ENCODE measurements around the gene LDB2.

Gene LDB2

DNA sequence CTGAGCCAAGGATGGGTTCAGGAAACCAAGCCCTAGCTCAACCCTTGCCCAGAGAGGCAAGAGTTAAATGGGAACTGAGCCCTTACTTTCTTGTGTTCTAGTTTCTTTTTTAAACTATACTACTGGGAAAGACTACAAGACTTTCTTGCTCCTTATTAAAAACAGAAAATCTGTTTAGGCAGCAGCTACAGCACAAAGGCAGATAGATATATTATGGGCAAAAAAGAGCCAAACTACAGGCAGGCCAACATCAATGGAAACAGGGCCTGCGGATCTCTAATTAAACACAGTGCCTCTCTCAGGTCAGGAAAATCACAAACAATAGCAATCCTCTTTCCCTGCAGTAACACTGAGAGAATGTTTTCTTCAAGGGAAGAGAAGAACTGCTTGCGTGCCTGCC lies 226.0 kb downstream of the LDB2 start:
- TF ChIP-seq POLR2A (IDR thresholded peaks at IDR 0.05; ENCODE audit: extremely low read depth, insufficient read length) (no peak), MYC (IDR thresholded peaks at IDR 0.05; ENCODE audit: low read depth, low read length) (no peak)
- TF ChIP-seq, protein P1, sequence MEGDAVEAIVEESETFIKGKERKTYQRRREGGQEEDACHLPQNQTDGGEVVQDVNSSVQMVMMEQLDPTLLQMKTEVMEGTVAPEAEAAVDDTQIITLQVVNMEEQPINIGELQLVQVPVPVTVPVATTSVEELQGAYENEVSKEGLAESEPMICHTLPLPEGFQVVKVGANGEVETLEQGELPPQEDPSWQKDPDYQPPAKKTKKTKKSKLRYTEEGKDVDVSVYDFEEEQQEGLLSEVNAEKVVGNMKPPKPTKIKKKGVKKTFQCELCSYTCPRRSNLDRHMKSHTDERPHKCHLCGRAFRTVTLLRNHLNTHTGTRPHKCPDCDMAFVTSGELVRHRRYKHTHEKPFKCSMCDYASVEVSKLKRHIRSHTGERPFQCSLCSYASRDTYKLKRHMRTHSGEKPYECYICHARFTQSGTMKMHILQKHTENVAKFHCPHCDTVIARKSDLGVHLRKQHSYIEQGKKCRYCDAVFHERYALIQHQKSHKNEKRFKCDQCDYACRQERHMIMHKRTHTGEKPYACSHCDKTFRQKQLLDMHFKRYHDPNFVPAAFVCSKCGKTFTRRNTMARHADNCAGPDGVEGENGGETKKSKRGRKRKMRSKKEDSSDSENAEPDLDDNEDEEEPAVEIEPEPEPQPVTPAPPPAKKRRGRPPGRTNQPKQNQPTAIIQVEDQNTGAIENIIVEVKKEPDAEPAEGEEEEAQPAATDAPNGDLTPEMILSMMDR (IDR thresholded peaks at IDR 0.05; ENCODE audit: low read depth, low read length), result no peak
- TF ChIP-seq, protein P2, sequence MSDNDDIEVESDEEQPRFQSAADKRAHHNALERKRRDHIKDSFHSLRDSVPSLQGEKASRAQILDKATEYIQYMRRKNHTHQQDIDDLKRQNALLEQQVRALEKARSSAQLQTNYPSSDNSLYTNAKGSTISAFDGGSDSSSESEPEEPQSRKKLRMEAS (IDR thresholded peaks at IDR 0.05; ENCODE audit: low read depth, low read length), result no peak
- DNase-seq (ENCODE audit: low read depth), result no peak
- no peak overlapping the region for H3K4me3 ChIP-seq (ENCODE audit: low read depth, low read length)

DNA sequence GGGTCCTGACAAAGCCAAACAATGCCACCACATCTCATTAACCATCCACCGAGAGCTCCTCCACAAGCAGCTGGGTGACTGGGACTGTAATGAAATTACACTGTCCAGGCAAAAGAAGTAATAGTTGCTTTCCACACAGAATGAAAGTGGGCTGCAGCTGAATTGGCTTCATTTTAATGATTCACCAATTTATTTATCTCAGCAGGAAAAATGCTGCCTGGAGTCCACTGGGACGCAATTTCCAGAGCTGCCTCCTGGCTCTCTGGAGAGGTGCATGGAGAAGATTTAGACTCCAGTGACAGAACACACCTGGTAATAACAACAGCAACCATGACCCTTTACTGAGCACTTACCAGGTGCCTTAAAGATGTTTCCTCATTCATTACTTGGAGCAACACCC lies 226.7 kb downstream of the LDB2 start:
- DNase-seq (ENCODE audit: low read depth), result no peak
- H3K4me3 ChIP-seq (ENCODE audit: low read depth, low read length), result no peak overlapping the region
- no peak for TF ChIP-seq MYC (IDR thresholded peaks at IDR 0.05; ENCODE audit: low read depth, low read length)
- TF ChIP-seq POLR2A (IDR thresholded peaks at IDR 0.05; ENCODE audit: extremely low read depth, insufficient read length), result no peak
- TF ChIP-seq, protein P2 (IDR thresholded peaks at IDR 0.05; ENCODE audit: low read depth, low read length), result no peak
- TF ChIP-seq, protein P1 (IDR thresholded peaks at IDR 0.05; ENCODE audit: low read depth, low read length), result no peak

DNA sequence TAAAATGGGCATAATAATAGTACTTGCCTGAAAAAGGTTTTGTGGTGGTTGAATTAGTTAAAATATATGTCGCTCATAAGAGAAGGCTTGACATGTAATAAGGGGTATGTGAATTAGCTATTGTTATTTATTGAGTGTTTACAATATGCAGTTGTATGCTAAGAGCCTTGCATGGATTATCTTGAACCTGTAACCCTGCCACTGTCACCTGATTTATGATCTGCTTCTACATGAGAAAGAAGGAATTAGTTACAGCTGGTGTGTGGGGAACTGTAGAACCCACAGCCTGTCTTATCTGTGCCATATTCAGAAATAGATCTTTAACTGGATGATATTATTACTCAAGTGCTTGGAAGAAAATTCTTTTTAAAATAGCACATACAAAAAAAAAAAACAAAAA lies 227.7 kb downstream of the LDB2 start:
- no peak overlapping the region for H3K4me3 ChIP-seq (ENCODE audit: low read depth, low read length)
- no peak for DNase-seq (ENCODE audit: low read depth)
- TF ChIP-seq, protein P1 (IDR thresholded peaks at IDR 0.05; ENCODE audit: low read depth, low read length), result no peak
- TF ChIP-seq, protein P2 (IDR thresholded peaks at IDR 0.05; ENCODE audit: low read depth, low read length), result no peak
- no peak for TF ChIP-seq MYC (IDR thresholded peaks at IDR 0.05; ENCODE audit: low read depth, low read length)
- TF ChIP-seq POLR2A (IDR thresholded peaks at IDR 0.05; ENCODE audit: extremely low read depth, insufficient read length), result no peak

DNA sequence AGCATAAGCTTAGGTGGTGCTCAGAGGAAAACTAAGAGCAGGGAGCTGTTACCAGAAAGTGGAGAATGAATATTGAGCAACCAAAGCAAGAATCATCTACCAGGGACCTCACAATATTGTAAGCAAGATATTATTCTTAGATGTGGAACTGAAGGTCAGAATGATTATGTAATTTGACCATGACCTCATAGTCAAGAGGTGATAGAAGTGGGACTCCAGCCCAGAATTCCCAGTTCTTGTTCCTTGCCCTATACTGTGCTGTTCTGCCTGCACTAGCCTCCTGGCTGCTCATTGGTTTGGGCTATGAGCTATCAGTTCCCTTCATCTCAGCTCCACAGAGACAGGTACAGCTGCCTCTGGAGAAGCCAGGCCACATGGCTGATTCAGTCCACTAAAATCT lies 229.4 kb downstream of the LDB2 start:
- no peak overlapping the region for H3K4me3 ChIP-seq (ENCODE audit: low read depth, low read length)
- DNase-seq (ENCODE audit: low read depth), result no peak
- TF ChIP-seq POLR2A (IDR thresholded peaks at IDR 0.05; ENCODE audit: extremely low read depth, insufficient read length) (no peak), MYC (IDR thresholded peaks at IDR 0.05; ENCODE audit: low read depth, low read length) (no peak)
- TF ChIP-seq, protein P1 (IDR thresholded peaks at IDR 0.05; ENCODE audit: low read depth, low read length), result no peak

DNA sequence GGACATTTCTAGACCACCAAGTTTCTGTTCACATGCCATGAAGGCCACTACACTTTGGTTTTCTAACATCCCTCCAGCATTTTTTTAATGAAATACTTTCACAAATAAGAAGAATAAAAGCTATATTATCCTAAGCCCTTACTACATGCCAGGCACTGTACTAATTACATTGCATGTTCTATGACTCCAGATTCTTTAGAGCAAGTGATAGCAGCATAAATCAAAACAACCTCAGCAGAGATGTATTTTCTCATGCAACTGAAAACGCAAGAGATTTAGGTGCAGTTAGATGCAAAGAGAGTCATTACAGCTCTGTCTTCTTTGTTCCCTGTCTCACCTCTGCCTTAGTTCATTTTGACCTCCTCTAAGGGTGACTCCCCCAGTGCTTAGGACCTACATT lies 230.0 kb downstream of the LDB2 start:
- TF ChIP-seq, protein P2 (IDR thresholded peaks at IDR 0.05; ENCODE audit: low read depth, low read length), result no peak
- TF ChIP-seq, protein P1 (IDR thresholded peaks at IDR 0.05; ENCODE audit: low read depth, low read length), result no peak
- TF ChIP-seq POLR2A (IDR thresholded peaks at IDR 0.05; ENCODE audit: extremely low read depth, insufficient read length) (no peak), MYC (IDR thresholded peaks at IDR 0.05; ENCODE audit: low read depth, low read length) (no peak)
- H3K4me3 ChIP-seq (ENCODE audit: low read depth, low read length), result no peak overlapping the region
- DNase-seq (ENCODE audit: low read depth), result no peak

DNA sequence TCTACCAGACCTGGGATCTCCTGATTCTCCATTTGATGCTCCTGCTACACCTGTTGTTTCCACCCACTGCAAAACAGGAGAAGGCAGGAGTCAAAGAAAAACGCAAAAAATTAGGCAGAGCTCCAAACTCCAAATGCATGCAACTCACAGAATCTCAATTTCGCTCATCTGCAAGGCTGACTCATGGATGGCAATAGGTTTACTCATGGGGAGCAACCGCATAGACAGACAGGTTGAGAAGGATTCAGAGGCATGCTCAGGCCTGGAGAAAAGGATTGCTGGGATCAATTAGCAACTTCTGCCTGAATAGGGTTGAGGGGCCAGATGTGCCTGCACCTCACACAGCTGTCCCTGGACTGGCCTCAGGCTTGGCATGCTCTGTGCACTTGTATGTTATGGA lies 231.0 kb downstream of the LDB2 start:
- TF ChIP-seq, protein P2 (IDR thresholded peaks at IDR 0.05; ENCODE audit: low read depth, low read length), result no peak
- TF ChIP-seq, protein P1 (IDR thresholded peaks at IDR 0.05; ENCODE audit: low read depth, low read length), result no peak
- TF ChIP-seq MYC (IDR thresholded peaks at IDR 0.05; ENCODE audit: low read depth, low read length) (no peak), POLR2A (IDR thresholded peaks at IDR 0.05; ENCODE audit: extremely low read depth, insufficient read length) (no peak)
- DNase-seq (ENCODE audit: low read depth), result no peak
- no peak overlapping the region for H3K4me3 ChIP-seq (ENCODE audit: low read depth, low read length)
